ENCODE measurements around the gene SPC24. TPM values are rescaled to one million over a fixed set of nuclear protein-coding genes. Genes with fewer than 3 reads are reported as not detected.

SPC24 gene
- total RNA-seq, 1 experiment from 2014 or later, result 59.2 TPM

GRCh38 chr19:11196406-11197287 lies 41.1 kb upstream of the SPC24 start:
- Histone ChIP-seq H3K79me2 (ENCODE audit: low read depth) (no peaks in the 10 kb centered on the region), H3K27ac (no peak overlapping the region), H3F3A (ENCODE audit: insufficient read depth, low read depth) (peaks cover 39% of the 10 kb centered on the region), H3K4me3 (peak overlapping the region; percentile 76), H3K4me2 (peak overlapping the region; percentile 94), H4K20me1 (ENCODE audit: insufficient read depth) (no peaks in the 10 kb centered on the region), H3K36me3 (ENCODE audit: low read depth) (no peaks in the 10 kb centered on the region), H3K4me1 (replicated peaks; ENCODE audit: insufficient read depth) (0 out of 2 replicates have a peak, but pooled peaks cover 6% of the 10 kb centered on the region), H3K9me3 (ENCODE audit: insufficient read depth, low read depth) (no peaks in the 10 kb centered on the region), H3K9me2 (ENCODE audit: insufficient read depth) (no peaks in the 10 kb centered on the region), H2AFZ (peak overlapping the region; percentile 89), H3K27me3 (ENCODE audit: insufficient read depth, low read depth) (no peaks in the 10 kb centered on the region)
- BruUV-seq (replicated peaks), result no TSS peak
- POLR2A ChIA-PET (ENCODE audit: unreplicated experiment), result no interaction called here
- TF ChIP-seq EZH2 (IDR thresholded peaks at IDR 0.05; ENCODE audit: low read depth) (no peak), CTCF (conservative IDR thresholded peaks at IDR 0.05) (no peak)
- intact Hi-C loops (cut with micrococcal nuclease; ENCODE audit: unreplicated experiment), result loop anchor here (2.0 to 5.0 kb wide), 2 partner anchors 39 to 54 kb away; partner anchors contain the start of gene SPC24
- CTCF ChIA-PET, result no interaction called here
- peak in 1 of 2 experiments; percentile 28 for DNase-seq

GRCh38 chr19:11195681-11196080 lies 40.1 kb upstream of the SPC24 start:
- Histone ChIP-seq H3K4me2 (no peak overlapping the region), H3K4me3 (no peak overlapping the region), H3K4me1 (replicated peaks; ENCODE audit: insufficient read depth) (0 out of 2 replicates have a peak, but pooled peaks cover 6% of the 10 kb centered on the region), H4K20me1 (ENCODE audit: insufficient read depth) (no peaks in the 10 kb centered on the region), H3K27ac (no peak overlapping the region), H3K79me2 (ENCODE audit: low read depth) (no peaks in the 10 kb centered on the region), H3K9me3 (ENCODE audit: insufficient read depth, low read depth) (no peaks in the 10 kb centered on the region), H3F3A (ENCODE audit: insufficient read depth, low read depth) (peaks cover 47% of the 10 kb centered on the region), H3K27me3 (ENCODE audit: insufficient read depth, low read depth) (no peaks in the 10 kb centered on the region), H3K36me3 (ENCODE audit: low read depth) (no peaks in the 10 kb centered on the region), H3K9me2 (ENCODE audit: insufficient read depth) (no peaks in the 10 kb centered on the region), H2AFZ (no peak overlapping the region)
- CTCF ChIA-PET, result no interaction called here
- no peak for TF ChIP-seq EZH2 (IDR thresholded peaks at IDR 0.05; ENCODE audit: low read depth)
- no peak for TF ChIP-seq CTCF (conservative IDR thresholded peaks at IDR 0.05)
- DNase-seq, result no peak
- intact Hi-C loops (cut with micrococcal nuclease; ENCODE audit: unreplicated experiment), result loop anchor here (2.0 to 5.0 kb wide), 2 partner anchors 38 to 53 kb away; partner anchors contain the start of gene SPC24
- POLR2A ChIA-PET (ENCODE audit: unreplicated experiment), result no interaction called here
- BruUV-seq (replicated peaks), result no TSS peak

- no peak for TF ChIP-seq CTCF (conservative IDR thresholded peaks at IDR 0.05)
- TF ChIP-seq EZH2 (IDR thresholded peaks at IDR 0.05; ENCODE audit: low read depth), result no peak
- Histone ChIP-seq H2AFZ (no peak overlapping the region), H3K27ac (no peak overlapping the region), H3F3A (ENCODE audit: insufficient read depth, low read depth) (peaks cover 47% of the 10 kb centered on the region), H3K9me3 (ENCODE audit: insufficient read depth, low read depth) (no peaks in the 10 kb centered on the region), H3K36me3 (ENCODE audit: low read depth) (no peaks in the 10 kb centered on the region), H3K4me2 (no peak overlapping the region), H3K4me1 (replicated peaks; ENCODE audit: insufficient read depth) (0 out of 2 replicates have a peak, but pooled peaks cover 6% of the 10 kb centered on the region), H3K9me2 (ENCODE audit: insufficient read depth) (no peaks in the 10 kb centered on the region), H4K20me1 (ENCODE audit: insufficient read depth) (no peaks in the 10 kb centered on the region), H3K27me3 (ENCODE audit: insufficient read depth, low read depth) (no peaks in the 10 kb centered on the region), H3K4me3 (no peak overlapping the region), H3K79me2 (ENCODE audit: low read depth) (no peaks in the 10 kb centered on the region)
- CTCF ChIA-PET, result no interaction called here
- intact Hi-C loops (cut with micrococcal nuclease; ENCODE audit: unreplicated experiment), result loop anchor here (5.0 kb wide), 1 partner anchor 38 kb away; the partner anchor contains the start of gene SPC24
- no peak for DNase-seq
- BruUV-seq (replicated peaks), result no TSS peak
- POLR2A ChIA-PET (ENCODE audit: unreplicated experiment), result no interaction called here
Measured at GRCh38 chr19:11194656-11195558, 39.3 kb upstream of the SPC24 start.

Measured in PC-9 (cell line).